ENCODE measurements around the gene CPT2. TPM values are rescaled to one million over a fixed set of nuclear protein-coding genes. Genes with fewer than 3 reads are reported as not detected.

CPT2 gene
- total RNA-seq, 2 experiments from 2014 or later, result 10.6 to 12.0 TPM

DNA sequence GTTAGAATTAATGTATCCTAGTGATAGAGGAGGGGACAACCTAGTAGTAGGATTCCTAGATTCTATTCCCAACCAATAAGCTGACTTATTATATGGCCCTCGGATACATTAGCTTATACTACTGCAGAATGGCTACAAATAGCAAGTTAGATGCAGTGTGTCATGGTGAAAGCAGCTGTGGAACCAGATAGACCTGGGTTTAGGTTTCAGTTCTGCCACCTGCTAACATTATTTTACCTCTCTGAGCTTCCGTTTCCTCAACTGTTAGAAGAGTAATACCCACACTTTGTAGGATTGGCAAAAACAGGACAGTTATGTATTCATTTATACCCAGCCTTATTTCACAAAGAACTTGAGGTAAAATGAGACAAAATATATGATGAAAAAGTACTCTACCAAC is 63.3 kb downstream of the CPT2 start:
- peaks cover 8% of the 10 kb centered on the region for H3K36me3 Mint-ChIP-seq (ENCODE audit: low read depth)
- H3K36me3 ChIP-seq (ENCODE audit: insufficient read depth, low read length), result peaks cover 47% of the 10 kb centered on the region
- intact Hi-C loops (cut with DNase I, micrococcal nuclease), result no loop called here
- H3K9me3 Mint-ChIP-seq, result no peaks in the 10 kb centered on the region
- H3K4me1 ChIP-seq (ENCODE audit: insufficient read depth, low read length), result no peaks in the 10 kb centered on the region
- H3K27ac ChIP-seq (ENCODE audit: low read depth in 1 of 2, low read length in 2 of 2), result no peak overlapping the region
- H3K27ac Mint-ChIP-seq, result no peak overlapping the region
- ATAC-seq (ENCODE audit: poor library complexity), result no peak
- DNase-seq, result no peak
- no peaks in the 10 kb centered on the region for H3K4me1 Mint-ChIP-seq (ENCODE audit: low read depth)
- no peaks in the 10 kb centered on the region for H3K27me3 ChIP-seq (ENCODE audit: control insufficient read depth in 1 of 2, insufficient read depth in 2 of 2, low read length in 2 of 2)
- H3K4me3 Mint-ChIP-seq, result no peak overlapping the region
- no peak overlapping the region for H3K4me3 ChIP-seq (ENCODE audit: low read length)
- no peaks in the 10 kb centered on the region for H3K27me3 Mint-ChIP-seq
- TF ChIP-seq, protein P1, sequence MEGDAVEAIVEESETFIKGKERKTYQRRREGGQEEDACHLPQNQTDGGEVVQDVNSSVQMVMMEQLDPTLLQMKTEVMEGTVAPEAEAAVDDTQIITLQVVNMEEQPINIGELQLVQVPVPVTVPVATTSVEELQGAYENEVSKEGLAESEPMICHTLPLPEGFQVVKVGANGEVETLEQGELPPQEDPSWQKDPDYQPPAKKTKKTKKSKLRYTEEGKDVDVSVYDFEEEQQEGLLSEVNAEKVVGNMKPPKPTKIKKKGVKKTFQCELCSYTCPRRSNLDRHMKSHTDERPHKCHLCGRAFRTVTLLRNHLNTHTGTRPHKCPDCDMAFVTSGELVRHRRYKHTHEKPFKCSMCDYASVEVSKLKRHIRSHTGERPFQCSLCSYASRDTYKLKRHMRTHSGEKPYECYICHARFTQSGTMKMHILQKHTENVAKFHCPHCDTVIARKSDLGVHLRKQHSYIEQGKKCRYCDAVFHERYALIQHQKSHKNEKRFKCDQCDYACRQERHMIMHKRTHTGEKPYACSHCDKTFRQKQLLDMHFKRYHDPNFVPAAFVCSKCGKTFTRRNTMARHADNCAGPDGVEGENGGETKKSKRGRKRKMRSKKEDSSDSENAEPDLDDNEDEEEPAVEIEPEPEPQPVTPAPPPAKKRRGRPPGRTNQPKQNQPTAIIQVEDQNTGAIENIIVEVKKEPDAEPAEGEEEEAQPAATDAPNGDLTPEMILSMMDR (IDR thresholded peaks at IDR 0.05), result no peak
- CTCF ChIA-PET, result no interaction called here
- POLR2A ChIA-PET, result no interaction called here
- no peaks in the 10 kb centered on the region for H3K9me3 ChIP-seq (ENCODE audit: control insufficient read depth in 1 of 2, insufficient read depth in 1 of 2, low read length in 2 of 2)

DNA sequence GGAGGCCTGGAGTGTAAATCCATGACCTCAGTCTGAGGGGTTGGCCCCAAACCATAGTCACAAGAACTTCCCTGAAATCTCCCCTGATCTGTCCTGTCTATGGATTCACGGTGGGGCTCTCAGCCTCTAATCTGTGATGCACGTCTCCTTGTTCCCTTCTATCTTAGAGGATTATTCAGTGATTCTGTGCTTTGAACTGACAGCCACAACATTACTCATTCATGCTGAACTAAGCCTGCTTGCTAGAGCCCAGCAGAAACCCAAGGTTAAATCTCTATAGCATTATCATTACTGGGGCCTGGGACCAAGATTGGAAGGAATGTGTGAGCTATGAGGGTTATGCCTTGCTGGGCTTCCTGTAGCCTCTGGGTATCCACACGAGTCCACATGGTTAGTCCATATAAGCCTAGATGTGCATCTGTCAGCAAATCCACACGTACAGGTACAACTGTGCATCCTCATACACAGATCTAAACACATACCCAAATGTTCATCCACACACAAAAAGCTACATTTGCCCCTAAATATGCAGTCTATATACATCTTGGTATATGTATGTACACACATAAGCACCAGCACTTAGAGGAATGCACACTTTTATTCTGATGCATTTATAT is 64.1 kb downstream of the CPT2 start:
- Histone ChIP-seq H3K27ac (ENCODE audit: low read depth in 1 of 2, low read length in 2 of 2) (no peak overlapping the region), H3K27me3 (ENCODE audit: control insufficient read depth in 1 of 2, insufficient read depth in 2 of 2, low read length in 2 of 2) (no peaks in the 10 kb centered on the region), H3K4me3 (ENCODE audit: low read length) (no peak overlapping the region), H3K4me1 (ENCODE audit: insufficient read depth, low read length) (no peaks in the 10 kb centered on the region), H3K9me3 (ENCODE audit: control insufficient read depth in 1 of 2, insufficient read depth in 1 of 2, low read length in 2 of 2) (no peaks in the 10 kb centered on the region), H3K36me3 (ENCODE audit: insufficient read depth, low read length) (peaks cover 50% of the 10 kb centered on the region)
- no peaks in the 10 kb centered on the region for H3K4me1 Mint-ChIP-seq (ENCODE audit: low read depth)
- CTCF ChIA-PET, result no interaction called here
- no peak overlapping the region for H3K27ac Mint-ChIP-seq
- no peak for DNase-seq
- intact Hi-C loops (cut with DNase I, micrococcal nuclease), result no loop called here
- H3K9me3 Mint-ChIP-seq, result no peaks in the 10 kb centered on the region
- POLR2A ChIA-PET, result no interaction called here
- no peaks in the 10 kb centered on the region for H3K27me3 Mint-ChIP-seq
- TF ChIP-seq, protein P1 (IDR thresholded peaks at IDR 0.05), result no peak
- peaks cover 13% of the 10 kb centered on the region for H3K36me3 Mint-ChIP-seq (ENCODE audit: low read depth)
- no peak for ATAC-seq (ENCODE audit: poor library complexity)
- no peak overlapping the region for H3K4me3 Mint-ChIP-seq

DNA sequence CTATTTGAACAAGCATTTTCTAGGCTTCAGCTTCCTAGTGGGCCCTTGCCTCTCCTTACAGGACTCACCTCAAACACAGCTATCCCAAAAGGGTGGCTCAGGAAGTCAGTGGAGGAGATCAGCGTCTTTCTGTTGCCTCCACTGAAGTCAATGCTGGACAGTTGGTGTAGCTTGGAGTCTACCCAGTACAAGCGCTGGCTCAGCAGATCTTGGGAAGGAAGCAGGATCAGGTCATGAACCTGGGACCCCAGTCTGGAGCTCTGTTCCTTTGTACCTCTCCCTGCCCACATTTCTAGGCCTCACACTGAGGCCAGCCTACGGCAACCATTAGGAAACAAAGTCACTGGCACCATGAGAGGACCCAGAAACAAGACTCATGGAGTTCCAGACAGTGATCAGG is 65.4 kb downstream of the CPT2 start:
- ChIA-PET POLR2A (no interaction called here), CTCF (no interaction called here)
- Mint-ChIP-seq H3K4me1 (ENCODE audit: low read depth) (no peaks in the 10 kb centered on the region), H3K9me3 (no peaks in the 10 kb centered on the region), H3K27me3 (no peaks in the 10 kb centered on the region), H3K4me3 (no peak overlapping the region), H3K27ac (no peak overlapping the region), H3K36me3 (ENCODE audit: low read depth) (peaks cover 13% of the 10 kb centered on the region)
- no peak overlapping the region for H3K27ac ChIP-seq (ENCODE audit: low read depth in 1 of 2, low read length in 2 of 2)
- ATAC-seq (ENCODE audit: poor library complexity) (no peak), DNase-seq (no peak)
- no peaks in the 10 kb centered on the region for H3K9me3 ChIP-seq (ENCODE audit: control insufficient read depth in 1 of 2, insufficient read depth in 1 of 2, low read length in 2 of 2)
- H3K36me3 ChIP-seq (ENCODE audit: insufficient read depth, low read length), result peaks cover 52% of the 10 kb centered on the region
- intact Hi-C loops (cut with DNase I, micrococcal nuclease), result no loop called here
- no peak overlapping the region for H3K4me3 ChIP-seq (ENCODE audit: low read length)
- no peaks in the 10 kb centered on the region for H3K4me1 ChIP-seq (ENCODE audit: insufficient read depth, low read length)
- no peaks in the 10 kb centered on the region for H3K27me3 ChIP-seq (ENCODE audit: control insufficient read depth in 1 of 2, insufficient read depth in 2 of 2, low read length in 2 of 2)
- TF ChIP-seq, protein P1 (IDR thresholded peaks at IDR 0.05), result no peak

Other genes starting within 250 kb of the CPT2 start
- not detected for gene PODN, start 134.6 kb upstream of the CPT2 start, total RNA-seq
- gene SLC1A7, start 54.2 kb upstream of the CPT2 start, total RNA-seq, result not detected
- 10 to 100 TPM; 28.8 to 28.9 TPM for gene CZIB, start 23.8 kb downstream of the CPT2 start, total RNA-seq
- gene MAGOH, start 41.7 kb downstream of the CPT2 start, total RNA-seq, result 10 to 100 TPM; 59.1 to 65.2 TPM
- 10 to 100 TPM in 1 of 2 experiments, 1 to 10 TPM in 1; 8.1 to 11.5 TPM for gene LRP8, start 131.2 kb downstream of the CPT2 start, total RNA-seq